NT2/D1 (cell line): ENCODE results near the gene NAB1.

Source experiments
- SUZ12 ChIP-seq: IDR thresholded peaks from 2 replicates; pipeline ENCODE4 v1.6.1; 2011; ENCODE audit not compliant: insufficient read length, insufficient read depth; ENCODE audit errors: extremely low read depth
- YY1 ChIP-seq: IDR thresholded peaks from 2 replicates; pipeline ENCODE4 v1.6.1; 2011; ENCODE audit not compliant: insufficient read length, insufficient read depth
- ZNF274 ChIP-seq: IDR thresholded peaks from 2 replicates; pipeline ENCODE4 v1.6.1; 2011; ENCODE audit warnings: mild to moderate bottlenecking, low read depth, low read length

- TF ChIP-seq SUZ12 (no peak), ZNF274 (no peak), YY1 (no peak)
These were observed 74.0 kb downstream of the NAB1 start for GRCh38 chr2:190722835-190723234.
